Measurements from ENCODE around the gene SH2D3C. TPM values are rescaled to one million over a fixed set of nuclear protein-coding genes. Genes with fewer than 3 reads are reported as not detected.

Gene SH2D3C
- polyA plus RNA-seq, 1 donor from 2014 or later, result 14.5 TPM

DNA sequence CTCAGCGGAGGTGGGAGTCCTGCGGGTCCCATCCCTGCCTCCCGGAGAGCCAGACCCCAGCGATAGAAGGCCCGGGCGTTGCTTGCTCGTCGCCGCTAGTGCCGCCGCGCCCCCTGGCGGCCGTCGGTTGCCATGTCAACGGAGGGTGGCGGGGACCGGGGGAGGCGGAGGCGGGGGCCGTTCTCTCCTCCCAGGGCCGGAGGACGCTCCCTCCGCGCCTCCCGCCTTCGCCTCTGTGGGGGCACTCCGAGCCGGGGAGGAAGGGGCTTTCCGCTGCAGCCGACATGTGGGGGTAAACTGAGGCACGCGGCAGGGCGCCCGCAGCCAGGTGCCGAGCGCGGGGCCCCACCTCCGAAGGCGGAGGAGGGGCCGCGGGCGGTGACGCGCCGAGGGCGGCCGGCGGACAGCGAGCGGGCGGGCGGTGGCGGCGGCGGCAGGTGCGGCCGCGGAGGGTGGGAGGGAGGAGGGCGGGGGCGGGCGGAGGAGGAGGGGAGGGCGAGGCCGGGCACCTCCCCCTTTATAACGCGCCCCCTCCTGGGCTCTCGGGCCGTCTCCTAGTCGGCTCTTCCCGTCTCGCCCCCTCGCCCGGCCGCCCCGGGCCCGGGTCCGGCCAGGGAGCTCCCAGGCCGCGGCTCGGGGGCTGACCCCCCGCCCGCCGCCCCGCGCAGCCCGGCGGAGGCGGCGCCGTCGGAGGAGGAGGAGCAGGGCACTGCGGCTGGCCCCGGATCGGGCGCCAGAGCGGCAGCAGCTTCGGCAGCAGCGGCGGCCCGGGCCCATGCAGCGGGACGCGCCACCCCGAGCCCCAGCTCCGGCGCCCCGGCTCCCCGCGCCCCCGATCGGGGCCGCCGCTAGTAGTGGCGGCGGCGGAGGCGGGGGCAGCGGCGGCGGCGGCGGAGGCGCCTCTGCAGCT is 6.8 kb upstream of the SH2D3C start:
- peak overlapping the region; percentile 14 for H2AFZ ChIP-seq (ENCODE audit: low read depth, low read length)
- H3K36me3 ChIP-seq (ENCODE audit: insufficient read depth, low read length), result peaks cover 7% of the 10 kb centered on the region
- peak overlapping the region; percentile 86 for H3K27ac ChIP-seq (ENCODE audit: low read length)
- no peak overlapping the region for H3K4me2 ChIP-seq (ENCODE audit: low read length)
- H3F3A ChIP-seq (ENCODE audit: insufficient read depth, low read length, poor library complexity, severe bottlenecking), result no peaks in the 10 kb centered on the region
- peak overlapping the region; percentile 96 for H3K4me3 ChIP-seq (ENCODE audit: low read length)
- peaks cover 3% of the 10 kb centered on the region for H4K20me1 ChIP-seq (ENCODE audit: insufficient read depth)
- H3K27me3 ChIP-seq (ENCODE audit: insufficient read depth, low read depth, low read length), result no peaks in the 10 kb centered on the region
- H3K9me3 ChIP-seq (ENCODE audit: low read length), result no peaks in the 10 kb centered on the region
- TF ChIP-seq EP300 (conservative IDR thresholded peaks at IDR 0.05; ENCODE audit: poor library complexity, severe bottlenecking) (peak; percentile 26), RAD21 (conservative IDR thresholded peaks at IDR 0.05) (peak; percentile 86), MXI1 (conservative IDR thresholded peaks at IDR 0.05; ENCODE audit: poor library complexity, severe bottlenecking) (peak; percentile 7), EZH2 (IDR thresholded peaks at IDR 0.05; ENCODE audit: borderline replicate concordance, insufficient read depth, low read length, poor library complexity, severe bottlenecking) (no peak), SMC3 (conservative IDR thresholded peaks at IDR 0.05; ENCODE audit: poor library complexity) (peak; percentile 91), POLR2AphosphoS5 (IDR thresholded peaks at IDR 0.05) (no peak), TAF1 (IDR thresholded peaks at IDR 0.05; ENCODE audit: low read depth) (no peak)
- TF ChIP-seq, protein P1, sequence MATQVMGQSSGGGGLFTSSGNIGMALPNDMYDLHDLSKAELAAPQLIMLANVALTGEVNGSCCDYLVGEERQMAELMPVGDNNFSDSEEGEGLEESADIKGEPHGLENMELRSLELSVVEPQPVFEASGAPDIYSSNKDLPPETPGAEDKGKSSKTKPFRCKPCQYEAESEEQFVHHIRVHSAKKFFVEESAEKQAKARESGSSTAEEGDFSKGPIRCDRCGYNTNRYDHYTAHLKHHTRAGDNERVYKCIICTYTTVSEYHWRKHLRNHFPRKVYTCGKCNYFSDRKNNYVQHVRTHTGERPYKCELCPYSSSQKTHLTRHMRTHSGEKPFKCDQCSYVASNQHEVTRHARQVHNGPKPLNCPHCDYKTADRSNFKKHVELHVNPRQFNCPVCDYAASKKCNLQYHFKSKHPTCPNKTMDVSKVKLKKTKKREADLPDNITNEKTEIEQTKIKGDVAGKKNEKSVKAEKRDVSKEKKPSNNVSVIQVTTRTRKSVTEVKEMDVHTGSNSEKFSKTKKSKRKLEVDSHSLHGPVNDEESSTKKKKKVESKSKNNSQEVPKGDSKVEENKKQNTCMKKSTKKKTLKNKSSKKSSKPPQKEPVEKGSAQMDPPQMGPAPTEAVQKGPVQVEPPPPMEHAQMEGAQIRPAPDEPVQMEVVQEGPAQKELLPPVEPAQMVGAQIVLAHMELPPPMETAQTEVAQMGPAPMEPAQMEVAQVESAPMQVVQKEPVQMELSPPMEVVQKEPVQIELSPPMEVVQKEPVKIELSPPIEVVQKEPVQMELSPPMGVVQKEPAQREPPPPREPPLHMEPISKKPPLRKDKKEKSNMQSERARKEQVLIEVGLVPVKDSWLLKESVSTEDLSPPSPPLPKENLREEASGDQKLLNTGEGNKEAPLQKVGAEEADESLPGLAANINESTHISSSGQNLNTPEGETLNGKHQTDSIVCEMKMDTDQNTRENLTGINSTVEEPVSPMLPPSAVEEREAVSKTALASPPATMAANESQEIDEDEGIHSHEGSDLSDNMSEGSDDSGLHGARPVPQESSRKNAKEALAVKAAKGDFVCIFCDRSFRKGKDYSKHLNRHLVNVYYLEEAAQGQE (IDR thresholded peaks at IDR 0.05; ENCODE audit: borderline replicate concordance), result no peak
- TF ChIP-seq, protein P2, sequence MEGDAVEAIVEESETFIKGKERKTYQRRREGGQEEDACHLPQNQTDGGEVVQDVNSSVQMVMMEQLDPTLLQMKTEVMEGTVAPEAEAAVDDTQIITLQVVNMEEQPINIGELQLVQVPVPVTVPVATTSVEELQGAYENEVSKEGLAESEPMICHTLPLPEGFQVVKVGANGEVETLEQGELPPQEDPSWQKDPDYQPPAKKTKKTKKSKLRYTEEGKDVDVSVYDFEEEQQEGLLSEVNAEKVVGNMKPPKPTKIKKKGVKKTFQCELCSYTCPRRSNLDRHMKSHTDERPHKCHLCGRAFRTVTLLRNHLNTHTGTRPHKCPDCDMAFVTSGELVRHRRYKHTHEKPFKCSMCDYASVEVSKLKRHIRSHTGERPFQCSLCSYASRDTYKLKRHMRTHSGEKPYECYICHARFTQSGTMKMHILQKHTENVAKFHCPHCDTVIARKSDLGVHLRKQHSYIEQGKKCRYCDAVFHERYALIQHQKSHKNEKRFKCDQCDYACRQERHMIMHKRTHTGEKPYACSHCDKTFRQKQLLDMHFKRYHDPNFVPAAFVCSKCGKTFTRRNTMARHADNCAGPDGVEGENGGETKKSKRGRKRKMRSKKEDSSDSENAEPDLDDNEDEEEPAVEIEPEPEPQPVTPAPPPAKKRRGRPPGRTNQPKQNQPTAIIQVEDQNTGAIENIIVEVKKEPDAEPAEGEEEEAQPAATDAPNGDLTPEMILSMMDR (IDR thresholded peaks at IDR 0.05; ENCODE audit: poor library complexity, severe bottlenecking), result peak; percentile 84
- no peaks in the 10 kb centered on the region for H3K9me2 ChIP-seq (ENCODE audit: insufficient read depth, low read length)
- peak overlapping the region; percentile 89 for H3K9ac ChIP-seq (ENCODE audit: low read length)
- peaks cover 11% of the 10 kb centered on the region for H3K79me2 ChIP-seq (replicated peaks; ENCODE audit: insufficient read depth, low read length)

DNA sequence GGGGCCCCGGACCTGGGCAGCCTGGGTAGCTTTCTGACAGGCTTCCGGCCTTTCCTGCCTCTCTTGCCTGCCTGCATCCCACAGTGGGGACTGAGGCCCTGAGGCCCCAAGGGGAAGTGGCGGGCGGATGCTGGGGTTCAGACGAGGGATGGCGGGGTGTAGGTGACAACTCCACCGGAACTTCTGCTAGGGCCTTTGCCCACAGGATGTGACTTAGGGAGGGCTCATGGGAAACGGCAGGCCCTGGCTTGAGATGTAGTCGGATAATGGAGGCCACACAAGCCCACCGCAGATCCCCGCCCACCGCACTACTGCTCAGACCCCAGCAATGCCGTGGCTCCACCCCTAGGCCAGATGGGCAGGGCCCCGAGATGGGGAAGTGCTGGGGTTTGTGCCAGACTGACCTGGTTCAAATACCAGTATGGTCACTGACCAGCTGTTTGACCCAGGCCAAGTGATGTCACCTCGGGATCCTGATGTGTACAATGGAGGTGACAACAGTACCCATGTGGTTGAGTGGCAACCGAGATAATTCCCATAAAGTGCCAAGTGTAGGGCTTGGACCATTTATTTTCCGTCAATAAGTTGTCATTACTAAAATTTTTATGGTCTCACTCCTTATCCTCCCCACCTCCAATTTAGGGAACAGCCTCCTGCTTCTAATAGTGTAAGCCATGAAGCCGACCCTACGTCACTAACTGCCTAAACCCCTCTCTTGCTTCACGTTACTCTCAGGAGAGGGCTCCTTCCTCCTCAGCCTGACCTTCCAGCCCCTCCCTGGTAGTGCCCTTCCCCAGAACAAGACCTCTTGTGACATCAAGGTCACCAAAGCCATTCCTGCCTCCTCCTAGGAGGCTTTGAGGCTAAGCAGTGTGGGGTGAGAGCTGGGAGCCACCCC is 4.9 kb upstream of the SH2D3C start:
- Histone ChIP-seq H3F3A (ENCODE audit: insufficient read depth, low read length, poor library complexity, severe bottlenecking) (no peaks in the 10 kb centered on the region), H3K9ac (ENCODE audit: low read length) (no peak overlapping the region), H3K27ac (ENCODE audit: low read length) (no peak overlapping the region), H3K4me3 (ENCODE audit: low read length) (no peak overlapping the region), H2AFZ (ENCODE audit: low read depth, low read length) (no peak overlapping the region), H3K9me2 (ENCODE audit: insufficient read depth, low read length) (no peaks in the 10 kb centered on the region), H3K27me3 (ENCODE audit: insufficient read depth, low read depth, low read length) (no peaks in the 10 kb centered on the region), H3K36me3 (ENCODE audit: insufficient read depth, low read length) (no peaks in the 10 kb centered on the region), H4K20me1 (ENCODE audit: insufficient read depth) (peaks cover 3% of the 10 kb centered on the region), H3K79me2 (replicated peaks; ENCODE audit: insufficient read depth, low read length) (peaks cover 11% of the 10 kb centered on the region), H3K9me3 (ENCODE audit: low read length) (no peaks in the 10 kb centered on the region), H3K4me2 (ENCODE audit: low read length) (no peak overlapping the region)
- TF ChIP-seq, protein P1 (IDR thresholded peaks at IDR 0.05; ENCODE audit: borderline replicate concordance), result no peak
- TF ChIP-seq EZH2 (IDR thresholded peaks at IDR 0.05; ENCODE audit: borderline replicate concordance, insufficient read depth, low read length, poor library complexity, severe bottlenecking) (no peak), EP300 (conservative IDR thresholded peaks at IDR 0.05; ENCODE audit: poor library complexity, severe bottlenecking) (no peak), MXI1 (conservative IDR thresholded peaks at IDR 0.05; ENCODE audit: poor library complexity, severe bottlenecking) (no peak), TAF1 (IDR thresholded peaks at IDR 0.05; ENCODE audit: low read depth) (no peak), POLR2AphosphoS5 (IDR thresholded peaks at IDR 0.05) (no peak), RAD21 (conservative IDR thresholded peaks at IDR 0.05) (no peak)
- TF ChIP-seq, protein P2 (IDR thresholded peaks at IDR 0.05; ENCODE audit: poor library complexity, severe bottlenecking), result no peak
